NB4 (cell line): ENCODE measurements around the gene RBM10.

Experiments
- DNase-seq: peaks from one replicate; pipeline ENCODE4 v3.0.0; 2010; ENCODE audit warnings: low read depth
- H3K4me3 ChIP-seq: one replicate; pipeline ENCODE4 v1.5.1; 2011; ENCODE audit warnings: mild to moderate bottlenecking, low read depth, low read length, moderate library complexity
- MYC ChIP-seq: IDR thresholded peaks from 2 replicates; pipeline ENCODE4 v1.6.1; 2011; ENCODE audit warnings: low read depth, low read length
- POLR2A ChIP-seq: IDR thresholded peaks from 2 replicates; pipeline ENCODE4 v1.6.1; 2011; ENCODE audit warnings: mild to moderate bottlenecking; ENCODE audit not compliant: insufficient read length; ENCODE audit errors: extremely low read depth
- TF ChIP-seq, protein P1 (sequence below): IDR thresholded peaks from 2 replicates; pipeline ENCODE4 v1.6.1; 2011; ENCODE audit warnings: low read depth, low read length
- TF ChIP-seq, protein P2 (sequence below): IDR thresholded peaks from one replicate; pipeline ENCODE4 v1.5.1; 2012; ENCODE audit warnings: low read depth, low read length

The RBM10 gene

GRCh38 chrX:47229427-47229826, 84.4 kb downstream of the RBM10 start:
- H3K4me3 ChIP-seq, result no peak overlapping the region
- TF ChIP-seq, protein P1, sequence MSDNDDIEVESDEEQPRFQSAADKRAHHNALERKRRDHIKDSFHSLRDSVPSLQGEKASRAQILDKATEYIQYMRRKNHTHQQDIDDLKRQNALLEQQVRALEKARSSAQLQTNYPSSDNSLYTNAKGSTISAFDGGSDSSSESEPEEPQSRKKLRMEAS, result no peak
- TF ChIP-seq MYC, result no peak
- TF ChIP-seq, protein P2, sequence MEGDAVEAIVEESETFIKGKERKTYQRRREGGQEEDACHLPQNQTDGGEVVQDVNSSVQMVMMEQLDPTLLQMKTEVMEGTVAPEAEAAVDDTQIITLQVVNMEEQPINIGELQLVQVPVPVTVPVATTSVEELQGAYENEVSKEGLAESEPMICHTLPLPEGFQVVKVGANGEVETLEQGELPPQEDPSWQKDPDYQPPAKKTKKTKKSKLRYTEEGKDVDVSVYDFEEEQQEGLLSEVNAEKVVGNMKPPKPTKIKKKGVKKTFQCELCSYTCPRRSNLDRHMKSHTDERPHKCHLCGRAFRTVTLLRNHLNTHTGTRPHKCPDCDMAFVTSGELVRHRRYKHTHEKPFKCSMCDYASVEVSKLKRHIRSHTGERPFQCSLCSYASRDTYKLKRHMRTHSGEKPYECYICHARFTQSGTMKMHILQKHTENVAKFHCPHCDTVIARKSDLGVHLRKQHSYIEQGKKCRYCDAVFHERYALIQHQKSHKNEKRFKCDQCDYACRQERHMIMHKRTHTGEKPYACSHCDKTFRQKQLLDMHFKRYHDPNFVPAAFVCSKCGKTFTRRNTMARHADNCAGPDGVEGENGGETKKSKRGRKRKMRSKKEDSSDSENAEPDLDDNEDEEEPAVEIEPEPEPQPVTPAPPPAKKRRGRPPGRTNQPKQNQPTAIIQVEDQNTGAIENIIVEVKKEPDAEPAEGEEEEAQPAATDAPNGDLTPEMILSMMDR, result no peak
- no peak for TF ChIP-seq POLR2A
- DNase-seq, result no peak

GRCh38 chrX:47230136-47230868, 85.3 kb downstream of the RBM10 start:
- DNase-seq, result no peak
- TF ChIP-seq MYC (no peak), POLR2A (no peak)
- TF ChIP-seq, protein P1, result no peak
- TF ChIP-seq, protein P2, result no peak
- no peak overlapping the region for H3K4me3 ChIP-seq

DNA sequence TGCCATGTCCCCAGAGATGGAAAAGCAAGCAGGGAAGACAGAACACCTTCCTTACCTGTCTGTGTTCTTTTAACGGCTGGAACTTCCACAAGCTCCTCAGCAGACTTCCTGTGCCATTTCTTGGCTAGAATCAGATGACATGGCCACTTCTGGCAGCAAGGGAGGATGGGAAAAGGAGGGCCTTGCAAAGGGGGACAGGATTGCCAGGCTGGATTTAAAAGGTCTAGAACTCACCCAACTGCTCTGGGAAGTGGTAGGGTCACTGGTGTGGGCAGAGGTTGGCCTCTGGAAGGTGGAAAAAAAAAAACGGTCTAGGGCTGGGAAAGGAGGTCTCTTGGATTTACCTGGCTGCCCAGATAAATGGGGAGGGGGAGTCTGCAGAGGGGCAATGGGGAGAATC, 86.1 kb downstream of the RBM10 start:
- TF ChIP-seq, protein P1, result no peak
- TF ChIP-seq, protein P2, result no peak
- no peak for TF ChIP-seq MYC
- no peak for TF ChIP-seq POLR2A
- no peak for DNase-seq
- H3K4me3 ChIP-seq, result no peak overlapping the region

DNA sequence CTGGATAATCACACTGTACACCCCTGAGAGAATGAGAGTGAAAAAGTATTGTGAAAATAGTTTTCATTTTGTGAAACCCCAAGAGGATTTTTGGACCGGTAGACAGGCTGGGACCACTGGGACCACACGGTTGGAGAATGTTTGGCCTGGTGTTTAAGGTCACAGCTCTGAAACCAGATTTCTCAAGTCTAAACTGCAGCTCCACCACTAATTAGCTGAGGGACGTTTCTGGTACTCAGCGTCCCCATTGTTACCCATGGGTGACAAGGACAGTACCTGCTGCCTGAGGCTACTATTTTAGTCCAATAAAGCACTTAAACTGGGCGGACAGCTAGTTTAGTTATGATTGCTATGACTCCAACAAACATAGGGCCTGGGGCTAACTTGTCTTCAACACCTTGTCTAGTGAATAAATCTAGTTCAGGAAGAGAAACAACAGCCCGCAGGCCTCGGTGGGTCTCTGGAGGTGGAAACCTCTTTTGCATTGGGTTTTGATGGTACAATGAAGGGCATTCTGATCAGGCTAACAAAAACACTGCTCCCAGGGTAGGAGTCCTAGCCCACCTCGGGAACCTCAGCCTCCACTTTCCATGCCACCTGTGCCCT, 87.3 kb downstream of the RBM10 start:
- no peak for DNase-seq
- H3K4me3 ChIP-seq, result peak overlapping the region; percentile 93
- TF ChIP-seq, protein P1, result no peak

DNA sequence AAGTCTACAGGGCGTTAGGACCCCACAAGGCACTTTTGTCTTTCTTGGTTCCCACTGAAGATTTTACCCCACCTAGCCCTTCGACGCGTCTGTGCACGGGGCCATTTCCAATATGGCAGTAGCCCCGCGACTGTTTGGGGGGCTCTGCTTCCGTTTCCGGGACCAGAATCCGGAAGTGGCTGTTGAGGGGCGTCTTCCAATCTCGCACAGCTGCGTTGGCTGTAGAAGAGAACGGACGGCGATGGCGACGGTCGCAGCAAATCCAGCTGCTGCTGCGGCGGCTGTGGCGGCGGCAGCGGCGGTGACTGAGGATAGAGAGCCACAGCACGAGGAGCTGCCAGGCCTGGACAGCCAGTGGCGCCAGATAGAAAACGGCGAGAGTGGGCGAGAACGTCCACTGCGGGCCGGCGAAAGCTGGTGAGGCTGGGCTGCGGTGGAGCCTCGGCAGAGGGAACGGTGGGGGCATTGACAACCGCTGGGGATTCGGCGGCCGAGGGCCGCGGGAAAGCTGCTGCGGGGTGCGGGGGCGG, 87.8 kb downstream of the RBM10 start, which contains the start of gene USP11:
Gene USP11 (plus strand): TSS at position 207 of the 530 bp plus-strand sequence. CDS start 35 bp downstream, at position 242.
- TF ChIP-seq, protein P2, result no peak
- TF ChIP-seq, protein P1, result no peak; the same call in 1 of the 2 replicates
- peak; percentile 29; the same call in 1 of the 2 replicates for TF ChIP-seq MYC
- peak; percentile 80 for TF ChIP-seq POLR2A
- H3K4me3 ChIP-seq, result peak within 1 kb of the TSS; percentile 93
- DNase-seq, result peak; percentile 77
